Fibroblast of peridontal ligament (primary cell): ENCODE measurements around the gene LCE1F.

Source experiments
- DNase-seq: peaks from one replicate; pipeline ENCODE4 v3.0.0-alpha.2; 2010; ENCODE audit errors: extremely low read depth

LCE1F gene

GRCh38 chr1:152776361-152776760 lies 1.4 kb downstream of the LCE1F start:
- DNase-seq = no peak

- DNase-seq = no peak
Observed at GRCh38 chr1:152777510-152778137, 2.7 kb downstream of the LCE1F start.

- no peak for DNase-seq
Observed at GRCh38 chr1:152783095-152783494, 8.2 kb downstream of the LCE1F start.

- no peak for DNase-seq
Observed at GRCh38 chr1:152786077-152786476, 11.1 kb downstream of the LCE1F start, which contains the start of gene LCE1E. TSS of gene LCE1E (plus strand) at chr1:152786257. CDS start at chr1:152787300, 1,043 bp downstream.

GRCh38 chr1:152795686-152796085 lies 20.7 kb downstream of the LCE1F start:
- DNase-seq = no peak

- no peak for DNase-seq
Observed at GRCh38 chr1:152796421-152796820, 21.5 kb downstream of the LCE1F start, which contains the start of gene LCE1D. TSS of gene LCE1D (plus strand) at chr1:152796721. CDS start at chr1:152797795, 1,074 bp downstream.

- DNase-seq = no peak
Observed at GRCh38 chr1:152801333-152801732, 26.4 kb downstream of the LCE1F start.

- no peak for DNase-seq
Observed at GRCh38 chr1:152806576-152806975, 31.6 kb downstream of the LCE1F start, which contains the start of gene LCE1C. TSS of gene LCE1C (minus strand) at chr1:152806651. CDS start at chr1:152805478, 1,173 bp downstream.

GRCh38 chr1:152811050-152811449 lies 36.1 kb downstream of the LCE1F start:
- DNase-seq = no peak

- no peak for DNase-seq
Observed at GRCh38 chr1:152811671-152812070, 36.7 kb downstream of the LCE1F start, which contains the start of gene LCE1B. TSS of gene LCE1B (plus strand) at chr1:152811971. CDS start at chr1:152812447, 476 bp downstream.

GRCh38 chr1:152817309-152817708 lies 42.4 kb downstream of the LCE1F start:
- no peak for DNase-seq

GRCh38 chr1:152823294-152823693 lies 48.4 kb downstream of the LCE1F start:
- DNase-seq = no peak

GRCh38 chr1:152824964-152825363 lies 50.0 kb downstream of the LCE1F start:
- no peak for DNase-seq
